ENCODE measurements around the gene ABCC5.

Gene ABCC5

DNA sequence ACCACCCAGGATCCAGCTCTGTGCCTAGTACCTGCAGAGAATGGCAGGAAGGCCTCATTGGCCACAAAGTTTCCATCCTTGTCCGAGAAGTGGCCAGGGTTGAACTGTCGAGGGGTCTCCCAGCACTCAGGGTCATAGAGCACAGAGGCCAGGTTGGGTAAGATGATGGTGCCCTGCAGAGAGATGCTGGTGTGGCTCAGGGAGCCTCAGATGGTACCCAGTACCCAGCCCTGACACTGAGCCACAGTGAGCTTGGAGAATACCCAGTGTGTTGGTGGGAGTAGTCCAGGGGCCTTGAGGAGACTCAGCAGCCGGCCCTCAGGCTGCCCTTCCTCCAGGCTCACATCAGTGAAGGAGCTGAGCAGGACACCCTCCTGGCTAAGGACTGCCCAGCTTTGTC, 121.5 kb downstream of the ABCC5 start:
- Histone ChIP-seq H4K12ac (ENCODE audit: low read depth, low read length) (no peak overlapping the region), H2AK5ac (ENCODE audit: low read length) (no peak overlapping the region), H3K79me2 (ENCODE audit: control insufficient read depth, insufficient read depth, low read length, poor library complexity) (no peaks in the 10 kb centered on the region), H3K4me2 (ENCODE audit: low read length) (no peak overlapping the region), H2AFZ (ENCODE audit: insufficient read depth, low read length, poor library complexity) (no peak overlapping the region), H3K14ac (ENCODE audit: low read length) (no peak overlapping the region), H2BK12ac (ENCODE audit: low read length) (no peak overlapping the region), H3K27ac (ENCODE audit: low read depth, low read length) (no peak overlapping the region), H2BK5ac (ENCODE audit: low read depth, low read length, poor library complexity) (no peak overlapping the region), H4K91ac (ENCODE audit: low read depth, low read length) (no peak overlapping the region), H3K27me3 (ENCODE audit: insufficient read depth, low read length) (no peaks in the 10 kb centered on the region), H3K18ac (ENCODE audit: low read length) (no peak overlapping the region), H3K36me3 (ENCODE audit: control insufficient read depth in 1 of 2, insufficient read depth in 2 of 2, low read length in 2 of 2) (no peaks in the 10 kb centered on the region), H3K4ac (ENCODE audit: low read depth, low read length) (no peak overlapping the region), H3K4me3 (ENCODE audit: low read depth, low read length) (no peak overlapping the region), H3K79me1 (ENCODE audit: low read length) (no peaks in the 10 kb centered on the region), H3K4me1 (ENCODE audit: control insufficient read depth in 1 of 2, insufficient read depth in 2 of 2, low read length in 2 of 2) (no peaks in the 10 kb centered on the region), H2BK120ac (ENCODE audit: insufficient read depth, low read length, poor library complexity) (no peak overlapping the region), H3K23ac (ENCODE audit: low read length) (no peak overlapping the region), H3K9me3 (ENCODE audit: insufficient read depth, low read depth, low read length) (peaks cover 2% of the 10 kb centered on the region), H3K9ac (ENCODE audit: low read length) (no peak overlapping the region), H4K8ac (ENCODE audit: low read depth, low read length) (no peak overlapping the region)
- DNase-seq: no peak
- no CpG with 5 or more reads among the region's 3 CpGs for WGBS (ENCODE audit: extremely low coverage, insufficient coverage, insufficient read length)

DNA sequence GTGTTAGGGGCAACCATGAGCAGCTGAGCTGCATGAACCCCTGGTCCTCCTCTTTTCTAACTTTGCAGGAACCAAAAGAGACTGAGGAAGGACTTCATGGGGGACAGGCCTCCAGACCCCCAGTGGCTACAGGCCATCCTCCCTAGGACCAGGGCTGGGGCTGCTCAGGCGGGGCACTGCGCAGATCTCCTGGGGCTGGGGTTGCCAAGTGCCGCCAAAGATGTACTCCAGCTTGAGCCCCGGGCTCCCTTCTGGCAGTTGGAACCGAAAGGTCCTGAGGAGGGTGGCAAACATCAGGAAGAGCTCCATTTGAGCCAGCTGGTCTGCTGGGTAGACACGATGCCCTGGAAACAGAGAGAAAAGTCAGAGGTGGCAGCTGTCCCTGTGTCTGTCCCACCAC, 121.9 kb downstream of the ABCC5 start:
- no peak overlapping the region for H4K91ac ChIP-seq (ENCODE audit: low read depth, low read length)
- H3K27ac ChIP-seq (ENCODE audit: low read depth, low read length): no peak overlapping the region
- no peak overlapping the region for H4K12ac ChIP-seq (ENCODE audit: low read depth, low read length)
- no peak for DNase-seq
- no peak overlapping the region for H2BK12ac ChIP-seq (ENCODE audit: low read length)
- no peak overlapping the region for H3K18ac ChIP-seq (ENCODE audit: low read length)
- no peaks in the 10 kb centered on the region for H3K79me1 ChIP-seq (ENCODE audit: low read length)
- H3K9ac ChIP-seq (ENCODE audit: low read length): no peak overlapping the region
- H3K36me3 ChIP-seq (ENCODE audit: control insufficient read depth in 1 of 2, insufficient read depth in 2 of 2, low read length in 2 of 2): no peaks in the 10 kb centered on the region
- H3K14ac ChIP-seq (ENCODE audit: low read length): no peak overlapping the region
- H4K8ac ChIP-seq (ENCODE audit: low read depth, low read length): no peak overlapping the region
- no peak overlapping the region for H2BK120ac ChIP-seq (ENCODE audit: insufficient read depth, low read length, poor library complexity)
- no peak overlapping the region for H2AK5ac ChIP-seq (ENCODE audit: low read length)
- no peak overlapping the region for H3K4me3 ChIP-seq (ENCODE audit: low read depth, low read length)
- no peak overlapping the region for H2AFZ ChIP-seq (ENCODE audit: insufficient read depth, low read length, poor library complexity)
- H2BK5ac ChIP-seq (ENCODE audit: low read depth, low read length, poor library complexity): no peak overlapping the region
- H3K4me1 ChIP-seq (ENCODE audit: control insufficient read depth in 1 of 2, insufficient read depth in 2 of 2, low read length in 2 of 2): no peaks in the 10 kb centered on the region
- no peak overlapping the region for H3K4me2 ChIP-seq (ENCODE audit: low read length)
- no peak overlapping the region for H3K4ac ChIP-seq (ENCODE audit: low read depth, low read length)
- no CpG with 5 or more reads among the region's 6 CpGs for WGBS (ENCODE audit: extremely low coverage, insufficient coverage, insufficient read length)
- H3K79me2 ChIP-seq (ENCODE audit: control insufficient read depth, insufficient read depth, low read length, poor library complexity): no peaks in the 10 kb centered on the region
- no peaks in the 10 kb centered on the region for H3K27me3 ChIP-seq (ENCODE audit: insufficient read depth, low read length)
- peaks cover 2% of the 10 kb centered on the region for H3K9me3 ChIP-seq (ENCODE audit: insufficient read depth, low read depth, low read length)
- H3K23ac ChIP-seq (ENCODE audit: low read length): no peak overlapping the region

DNA sequence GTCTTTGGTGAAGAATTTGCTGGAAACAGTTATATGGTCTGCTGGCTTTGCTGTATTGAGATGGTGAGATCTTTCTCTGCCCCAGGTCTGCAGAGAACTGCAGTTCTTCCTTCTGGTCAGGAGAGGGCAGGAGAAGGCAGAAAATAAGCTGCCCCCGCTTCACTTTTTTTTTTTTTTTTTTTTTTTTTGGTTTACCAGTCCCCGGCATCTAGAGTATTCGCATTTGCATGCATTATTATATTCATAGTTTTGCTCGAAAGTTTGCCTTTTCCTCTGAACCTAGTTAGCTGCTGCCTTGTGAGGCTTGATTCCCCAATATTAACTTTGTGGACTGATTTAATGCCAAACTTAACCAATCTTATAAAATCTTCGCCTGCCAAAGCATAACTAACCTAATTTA, 122.4 kb downstream of the ABCC5 start:
- H3K4me2 ChIP-seq (ENCODE audit: low read length): no peak overlapping the region
- H3K27ac ChIP-seq (ENCODE audit: low read depth, low read length): no peak overlapping the region
- no peak overlapping the region for H2AFZ ChIP-seq (ENCODE audit: insufficient read depth, low read length, poor library complexity)
- no peak overlapping the region for H3K4me3 ChIP-seq (ENCODE audit: low read depth, low read length)
- no peak overlapping the region for H3K23ac ChIP-seq (ENCODE audit: low read length)
- H2BK12ac ChIP-seq (ENCODE audit: low read length): no peak overlapping the region
- H3K9me3 ChIP-seq (ENCODE audit: insufficient read depth, low read depth, low read length): no peaks in the 10 kb centered on the region
- H2BK5ac ChIP-seq (ENCODE audit: low read depth, low read length, poor library complexity): no peak overlapping the region
- no peaks in the 10 kb centered on the region for H3K27me3 ChIP-seq (ENCODE audit: insufficient read depth, low read length)
- H3K79me2 ChIP-seq (ENCODE audit: control insufficient read depth, insufficient read depth, low read length, poor library complexity): no peaks in the 10 kb centered on the region
- H3K36me3 ChIP-seq (ENCODE audit: control insufficient read depth in 1 of 2, insufficient read depth in 2 of 2, low read length in 2 of 2): no peaks in the 10 kb centered on the region
- H3K9ac ChIP-seq (ENCODE audit: low read length): no peak overlapping the region
- H3K14ac ChIP-seq (ENCODE audit: low read length): no peak overlapping the region
- no peaks in the 10 kb centered on the region for H3K79me1 ChIP-seq (ENCODE audit: low read length)
- no CpG with 5 or more reads among the region's 5 CpGs for whole genome bisulfite sequencing (ENCODE audit: extremely low coverage, insufficient coverage, insufficient read length)
- H4K8ac ChIP-seq (ENCODE audit: low read depth, low read length): no peak overlapping the region
- no peak overlapping the region for H3K4ac ChIP-seq (ENCODE audit: low read depth, low read length)
- H3K18ac ChIP-seq (ENCODE audit: low read length): no peak overlapping the region
- H4K12ac ChIP-seq (ENCODE audit: low read depth, low read length): no peak overlapping the region
- no peak overlapping the region for H2BK120ac ChIP-seq (ENCODE audit: insufficient read depth, low read length, poor library complexity)
- H4K91ac ChIP-seq (ENCODE audit: low read depth, low read length): no peak overlapping the region
- no peak overlapping the region for H2AK5ac ChIP-seq (ENCODE audit: low read length)
- no peaks in the 10 kb centered on the region for H3K4me1 ChIP-seq (ENCODE audit: control insufficient read depth in 1 of 2, insufficient read depth in 2 of 2, low read length in 2 of 2)
- DNase-seq: peak; percentile 14 to 70

DNA sequence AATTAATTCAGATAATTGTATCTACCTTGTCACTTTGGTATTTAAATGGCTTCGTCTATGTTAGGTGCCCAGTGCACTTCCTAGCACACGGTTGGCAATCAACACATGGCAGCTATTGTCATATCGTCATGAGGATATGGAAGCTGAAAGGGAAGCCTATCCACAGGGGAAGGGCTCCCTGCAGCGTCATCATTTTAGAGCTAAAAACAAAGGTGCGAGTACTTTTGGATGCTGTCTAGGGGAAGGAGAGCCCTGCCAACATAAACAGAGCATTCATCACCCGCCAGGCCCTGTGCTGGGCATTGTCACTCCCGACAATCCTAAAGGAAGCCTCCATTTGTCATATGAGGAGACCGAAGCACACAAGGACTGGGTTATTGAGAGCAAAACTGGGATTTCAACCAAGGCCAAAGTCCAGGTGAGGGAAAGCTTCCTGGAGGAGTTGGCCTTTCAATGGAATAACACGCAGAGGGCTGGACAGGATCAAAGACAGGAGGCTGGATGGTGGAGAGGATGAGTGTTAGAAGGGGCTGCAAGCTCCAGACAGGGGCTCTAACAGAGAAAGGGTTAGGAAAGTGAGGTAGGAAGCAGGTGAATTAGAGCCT, 125.0 kb downstream of the ABCC5 start:
- Histone ChIP-seq H3K36me3 (ENCODE audit: control insufficient read depth in 1 of 2, insufficient read depth in 2 of 2, low read length in 2 of 2) (no peaks in the 10 kb centered on the region), H3K4me2 (ENCODE audit: low read length) (no peak overlapping the region), H3K18ac (ENCODE audit: low read length) (no peak overlapping the region), H3K9me3 (ENCODE audit: insufficient read depth, low read depth, low read length) (no peaks in the 10 kb centered on the region), H4K8ac (ENCODE audit: low read depth, low read length) (no peak overlapping the region), H3K79me1 (ENCODE audit: low read length) (no peaks in the 10 kb centered on the region), H3K27ac (ENCODE audit: low read depth, low read length) (no peak overlapping the region), H2BK12ac (ENCODE audit: low read length) (no peak overlapping the region), H3K14ac (ENCODE audit: low read length) (no peak overlapping the region), H3K4ac (ENCODE audit: low read depth, low read length) (no peak overlapping the region), H2BK5ac (ENCODE audit: low read depth, low read length, poor library complexity) (no peak overlapping the region), H3K9ac (ENCODE audit: low read length) (no peak overlapping the region), H3K4me1 (ENCODE audit: control insufficient read depth in 1 of 2, insufficient read depth in 2 of 2, low read length in 2 of 2) (no peaks in the 10 kb centered on the region), H3K23ac (ENCODE audit: low read length) (no peak overlapping the region), H2AK5ac (ENCODE audit: low read length) (no peak overlapping the region), H2AFZ (ENCODE audit: insufficient read depth, low read length, poor library complexity) (no peak overlapping the region), H3K4me3 (ENCODE audit: low read depth, low read length) (no peak overlapping the region), H3K79me2 (ENCODE audit: control insufficient read depth, insufficient read depth, low read length, poor library complexity) (no peaks in the 10 kb centered on the region), H4K12ac (ENCODE audit: low read depth, low read length) (no peak overlapping the region), H4K91ac (ENCODE audit: low read depth, low read length) (no peak overlapping the region), H3K27me3 (ENCODE audit: insufficient read depth, low read length) (no peaks in the 10 kb centered on the region), H2BK120ac (ENCODE audit: insufficient read depth, low read length, poor library complexity) (no peak overlapping the region)
- WGBS (ENCODE audit: extremely low coverage, insufficient coverage, insufficient read length): no CpG with 5 or more reads among the region's 9 CpGs
- no peak for DNase-seq

Data from trophoblast cell (in vitro differentiated cells and primary cell).